Putamen (tissue), 1 donor: ENCODE measurements around the gene OR4E2.
"Not testable (repeated sequence)": the region's sequence is repeated elsewhere in the genome, so short reads cannot be mapped to it uniquely, and the experiment has no call there.

ENCODE experiments used
- DNase-seq: peaks from one replicate; pipeline ENCODE4 v3.0.0-alpha.2; 2016; ENCODE audit warnings: low spot score

OR4E2 gene

GRCh38 chr14:21653331-21653885, at the start of gene OR4E2:
TSS of gene OR4E2 (plus strand) at chr14:21653835. CDS start at chr14:21665083, 11,248 bp downstream.
- no peak for DNase-seq

GRCh38 chr14:21612324-21612723, 41.3 kb upstream of the OR4E2 start:
- no peak for DNase-seq

- no peak for DNase-seq
Measured at GRCh38 chr14:21614240-21614639, 39.4 kb upstream of the OR4E2 start.

GRCh38 chr14:21617614-21618013, 36.0 kb upstream of the OR4E2 start:
- DNase-seq: no peak

- DNase-seq: no peak
Measured at GRCh38 chr14:21626491-21627230, 27.0 kb upstream of the OR4E2 start.

GRCh38 chr14:21630503-21630902, 23.1 kb upstream of the OR4E2 start:
- not testable (repeated sequence) for DNase-seq

- no peak for DNase-seq
Measured at GRCh38 chr14:21631084-21631483, 22.6 kb upstream of the OR4E2 start.

- DNase-seq: no peak
Measured at GRCh38 chr14:21634840-21635239, 18.8 kb upstream of the OR4E2 start, which contains the start of gene OR10G2. TSS of gene OR10G2 (minus strand) at chr14:21634940. CDS start at chr14:21634842, 98 bp downstream.

GRCh38 chr14:21642683-21643082, 11.0 kb upstream of the OR4E2 start:
- no peak for DNase-seq

GRCh38 chr14:21643407-21643806, 10.2 kb upstream of the OR4E2 start:
- DNase-seq: no peak

GRCh38 chr14:21647380-21647779, 6.3 kb upstream of the OR4E2 start:
- DNase-seq: no peak

GRCh38 chr14:21652209-21652808, 1.3 kb upstream of the OR4E2 start:
- no peak for DNase-seq

GRCh38 chr14:21654215-21654614, 580 bp downstream of the OR4E2 start:
- DNase-seq: no peak

- no peak for DNase-seq
Measured at GRCh38 chr14:21656980-21657379, 3.3 kb downstream of the OR4E2 start.

GRCh38 chr14:21668377-21668776, 14.7 kb downstream of the OR4E2 start:
- no peak for DNase-seq

GRCh38 chr14:21669284-21669683, 15.6 kb downstream of the OR4E2 start:
- no peak for DNase-seq

- no peak for DNase-seq
Measured at GRCh38 chr14:21671371-21671770, 17.7 kb downstream of the OR4E2 start.

GRCh38 chr14:21672116-21672515, 18.5 kb downstream of the OR4E2 start:
- no peak for DNase-seq

GRCh38 chr14:21673718-21674117, 20.1 kb downstream of the OR4E2 start, which contains the start of gene OR4E1:
TSS of gene OR4E1 (minus strand) at chr14:21673818. CDS start at chr14:21670935, 2,883 bp downstream.
- DNase-seq: no peak

- DNase-seq: no peak
Measured at GRCh38 chr14:21675566-21675965, 21.9 kb downstream of the OR4E2 start.

GRCh38 chr14:21680072-21680471, 26.4 kb downstream of the OR4E2 start:
- no peak for DNase-seq

- no peak for DNase-seq
Measured at GRCh38 chr14:21686468-21686867, 32.8 kb downstream of the OR4E2 start.

- no peak for DNase-seq
Measured at GRCh38 chr14:21694425-21694824, 40.8 kb downstream of the OR4E2 start.
